Right atrium auricular region (tissue), 2 donors: ENCODE measurements around the gene OSBPL7. TPM values are rescaled to one million over a fixed set of nuclear protein-coding genes. Genes with fewer than 3 reads are reported as not detected.

Experiments used
- DNase-seq: peaks from one replicate; pipeline ENCODE4 v3.0.0-alpha.2; 2019; ENCODE audit warnings: low spot score
- H3K27ac ChIP-seq, 2 donors: fragments of 200-600 bp; sonication (generic); 1 replicate in 1 of 2; 2 replicates in 1 of 2; pipeline ENCODE4 v1.5.1; 2016 to 2019
- H3K27me3 ChIP-seq, 2 donors: fragments of 200-600 bp; sonication (generic); one replicate each; pipeline versions ENCODE4 v1.5.1 to v1.6.0; 2017 to 2019
- H3K36me3 ChIP-seq: fragments of 200-600 bp; sonication (generic); one replicate; pipeline ENCODE4 v1.5.1; 2016
- H3K4me1 ChIP-seq, 2 donors: fragments of 200-600 bp; sonication (generic); one replicate each; pipeline versions ENCODE4 v1.5.1 to v1.6.0; 2017 to 2019
- H3K4me3 ChIP-seq, 2 donors: fragments of 200-600 bp; sonication (generic); 1 replicate in 1 of 2; 2 replicates in 1 of 2; pipeline ENCODE4 v1.5.1; 2017 to 2019; ENCODE audit warnings: mild to moderate bottlenecking in 1 of 2, moderate library complexity in 1 of 2
- H3K9me3 ChIP-seq, 2 donors: fragments of 200-600 bp; sonication (generic); one replicate each; pipeline ENCODE4 v1.5.1; 2019
- total RNA-seq, 2 donors: library from RNA; depleted of rRNA; stranded (reverse); fragments of >200 nt; gene quantifications; one replicate each; pipeline ENCODE4 v1.1.0, GENCODE V29; 2016
- TF ChIP-seq, protein P1 (sequence below), 2 donors: fragments of 200-600 bp; sonication (generic); IDR thresholded peaks; one replicate each; pipeline ENCODE4 v1.5.1; 2019; ENCODE audit warnings: antibody characterized with exemption in 2 of 2

Gene OSBPL7
- total RNA-seq, 2 donors from 2014 or later, result 2.3 to 3.6 TPM

DNA sequence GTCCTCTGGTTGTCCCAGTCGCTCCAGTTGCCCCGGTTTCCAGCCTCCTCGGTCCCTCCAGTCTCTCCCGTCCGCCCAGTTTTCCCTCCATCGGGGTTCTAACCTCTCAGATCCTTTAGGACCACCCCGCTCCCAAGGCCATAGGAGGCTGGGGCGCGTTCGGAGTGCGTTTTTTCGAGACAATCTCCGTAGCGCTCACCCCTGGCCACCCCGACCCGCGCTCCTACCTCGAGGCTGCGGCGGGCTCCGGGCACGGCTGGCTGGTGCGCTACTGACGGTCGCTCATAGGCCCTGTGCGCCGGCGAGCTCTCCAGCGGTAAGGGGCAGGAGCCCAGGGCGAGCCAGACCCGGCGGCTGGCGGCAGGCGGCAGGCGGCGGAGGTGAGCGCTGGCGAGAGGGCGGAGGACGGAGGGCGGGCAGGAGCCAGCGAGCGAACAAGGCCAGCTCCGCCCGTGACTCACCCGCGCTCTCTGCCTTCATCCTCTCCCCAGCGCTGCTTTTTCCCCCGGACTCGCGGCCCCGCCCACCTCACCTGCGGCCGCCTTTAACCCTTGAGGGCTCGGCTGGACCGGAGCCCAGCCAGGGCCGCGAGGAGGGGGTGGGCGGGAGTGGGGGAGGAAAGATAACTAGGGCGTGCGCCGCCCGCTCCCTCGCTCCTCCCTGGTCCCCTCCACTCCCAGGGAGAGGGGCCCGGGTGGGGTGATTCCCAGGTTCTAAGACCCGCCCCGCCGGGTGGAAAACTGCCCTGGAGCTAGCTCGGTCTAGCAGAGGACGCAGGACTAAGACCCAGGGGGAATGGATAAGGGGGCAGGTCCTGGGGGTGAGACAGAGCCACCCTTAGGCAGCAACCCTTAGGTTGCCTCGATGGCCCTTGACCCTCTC lies 29.3 kb upstream of the OSBPL7 start, which contains the start of gene SP6:
Gene SP6, minus strand, starts transcription at position 472 of the 882 bp plus-strand sequence. CDS start 2,734 bp downstream, outside the sequence.
- Histone ChIP-seq H3K36me3 (no peaks in the 10 kb centered on the region), H3K27me3 (peaks cover 34 to 38% of the 10 kb centered on the region in 2 donors), H3K4me1 (peaks cover 0 to 35% of the 10 kb centered on the region in 2 donors), H3K4me3 (peak within 1 kb of the TSS; percentile 19 to 45), H3K9me3 (no peaks in the 10 kb centered on the region), H3K27ac (no peak within 1 kb of the TSS)
- DNase-seq, result no peak
- TF ChIP-seq, protein P1, sequence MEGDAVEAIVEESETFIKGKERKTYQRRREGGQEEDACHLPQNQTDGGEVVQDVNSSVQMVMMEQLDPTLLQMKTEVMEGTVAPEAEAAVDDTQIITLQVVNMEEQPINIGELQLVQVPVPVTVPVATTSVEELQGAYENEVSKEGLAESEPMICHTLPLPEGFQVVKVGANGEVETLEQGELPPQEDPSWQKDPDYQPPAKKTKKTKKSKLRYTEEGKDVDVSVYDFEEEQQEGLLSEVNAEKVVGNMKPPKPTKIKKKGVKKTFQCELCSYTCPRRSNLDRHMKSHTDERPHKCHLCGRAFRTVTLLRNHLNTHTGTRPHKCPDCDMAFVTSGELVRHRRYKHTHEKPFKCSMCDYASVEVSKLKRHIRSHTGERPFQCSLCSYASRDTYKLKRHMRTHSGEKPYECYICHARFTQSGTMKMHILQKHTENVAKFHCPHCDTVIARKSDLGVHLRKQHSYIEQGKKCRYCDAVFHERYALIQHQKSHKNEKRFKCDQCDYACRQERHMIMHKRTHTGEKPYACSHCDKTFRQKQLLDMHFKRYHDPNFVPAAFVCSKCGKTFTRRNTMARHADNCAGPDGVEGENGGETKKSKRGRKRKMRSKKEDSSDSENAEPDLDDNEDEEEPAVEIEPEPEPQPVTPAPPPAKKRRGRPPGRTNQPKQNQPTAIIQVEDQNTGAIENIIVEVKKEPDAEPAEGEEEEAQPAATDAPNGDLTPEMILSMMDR (IDR thresholded peaks at IDR 0.05), result peak in 1 of 2 donors; percentile 53

DNA sequence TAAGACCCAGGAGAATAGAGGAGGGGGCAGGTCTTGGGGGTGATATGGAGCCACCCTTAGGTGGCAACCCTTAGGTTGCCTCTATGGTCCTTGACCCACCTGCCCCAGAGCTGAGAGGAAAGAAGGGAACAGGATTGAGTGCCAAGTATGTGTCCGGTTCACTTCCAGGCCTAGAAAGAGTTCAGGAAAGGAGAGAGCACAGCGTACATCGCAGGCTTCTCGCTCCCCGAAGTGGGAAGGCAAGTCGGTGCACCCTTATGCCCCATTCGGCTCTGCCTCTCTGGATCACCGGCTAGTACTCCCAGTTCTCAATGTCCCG lies 28.7 kb upstream of the OSBPL7 start:
- Histone ChIP-seq H3K4me3 (peak overlapping the region; percentile 19 to 45), H3K27ac (no peak overlapping the region), H3K36me3 (no peaks in the 10 kb centered on the region), H3K9me3 (no peaks in the 10 kb centered on the region), H3K27me3 (peaks cover 34 to 36% of the 10 kb centered on the region in 2 donors), H3K4me1 (peaks cover 0 to 30% of the 10 kb centered on the region in 2 donors)
- no peak for DNase-seq
- TF ChIP-seq, protein P1 (IDR thresholded peaks at IDR 0.05), result no peak

DNA sequence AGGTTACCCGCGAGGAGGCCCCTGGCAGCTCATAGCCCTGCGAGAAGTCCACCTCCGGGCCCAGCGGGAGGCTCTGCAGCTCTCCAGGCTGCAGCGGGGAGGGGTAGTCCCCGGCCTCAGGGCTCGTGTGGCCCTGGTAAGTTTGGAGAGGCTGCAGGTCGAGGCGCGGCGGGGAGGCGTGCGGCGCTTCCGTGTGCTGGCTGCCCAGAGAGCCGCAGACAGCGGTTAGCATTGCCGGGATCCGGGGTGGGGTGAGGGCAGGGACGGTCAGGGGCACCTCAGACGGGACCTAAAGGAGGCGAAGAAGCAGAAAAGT lies 26.6 kb upstream of the OSBPL7 start:
- DNase-seq, result no peak
- Histone ChIP-seq H3K27me3 (peaks cover 23 to 28% of the 10 kb centered on the region in 2 donors), H3K9me3 (no peaks in the 10 kb centered on the region), H3K36me3 (no peaks in the 10 kb centered on the region), H3K4me3 (no peak overlapping the region), H3K27ac (no peak overlapping the region), H3K4me1 (peaks cover 0 to 30% of the 10 kb centered on the region in 2 donors)
- TF ChIP-seq, protein P1 (IDR thresholded peaks at IDR 0.05), result no peak

DNA sequence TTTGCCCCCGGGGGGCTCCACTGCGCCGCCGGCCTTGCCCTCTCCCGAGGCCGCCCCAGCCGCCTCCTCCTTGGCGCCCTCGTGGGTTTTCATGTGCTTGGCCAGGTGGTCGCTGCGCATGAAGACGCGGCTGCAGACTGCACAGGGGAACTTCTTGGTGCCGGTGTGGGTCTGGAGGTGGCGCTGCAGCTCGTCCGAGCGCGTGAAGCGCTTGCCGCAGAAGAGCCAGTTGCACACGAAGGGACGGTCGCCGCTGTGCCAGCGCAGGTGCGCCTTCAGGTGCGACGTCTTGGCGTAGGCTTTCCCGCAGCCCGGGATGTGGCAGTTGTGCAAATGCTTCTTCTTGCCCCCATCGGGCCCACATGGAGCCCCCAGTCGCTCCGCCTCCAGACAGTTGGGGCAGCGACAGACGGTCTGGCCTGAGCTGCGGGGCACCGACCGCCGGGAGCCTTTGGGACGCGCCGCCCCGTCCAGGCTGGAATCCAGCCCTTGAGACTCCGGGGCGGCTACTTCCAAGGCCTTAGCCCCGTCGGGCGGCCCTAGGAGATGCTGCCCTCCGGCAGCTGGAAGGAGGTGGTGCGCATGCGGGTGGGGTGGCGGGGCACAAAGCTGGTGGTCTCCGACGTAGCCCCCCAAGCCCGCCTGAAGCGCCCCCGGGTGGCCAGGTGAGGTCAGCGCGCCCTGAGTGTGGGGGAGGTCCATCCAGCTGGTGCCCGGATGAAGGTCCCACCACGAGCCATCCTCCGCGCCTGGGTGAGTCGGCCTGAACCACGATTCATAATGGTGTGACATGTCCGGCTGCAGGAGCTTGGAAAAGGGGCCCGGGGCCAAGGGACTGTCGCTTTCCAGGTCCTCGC lies 26.0 kb upstream of the OSBPL7 start:
- TF ChIP-seq, protein P1 (IDR thresholded peaks at IDR 0.05), result peak in 1 of 2 donors; percentile 48
- H3K4me3 ChIP-seq, result no peak overlapping the region
- H3K36me3 ChIP-seq, result no peaks in the 10 kb centered on the region
- no peak overlapping the region for H3K27ac ChIP-seq
- H3K4me1 ChIP-seq, result peaks cover 0 to 30% of the 10 kb centered on the region in 2 donors
- no peak for DNase-seq
- no peaks in the 10 kb centered on the region for H3K9me3 ChIP-seq
- H3K27me3 ChIP-seq, result peaks cover 18 to 24% of the 10 kb centered on the region in 2 donors

DNA sequence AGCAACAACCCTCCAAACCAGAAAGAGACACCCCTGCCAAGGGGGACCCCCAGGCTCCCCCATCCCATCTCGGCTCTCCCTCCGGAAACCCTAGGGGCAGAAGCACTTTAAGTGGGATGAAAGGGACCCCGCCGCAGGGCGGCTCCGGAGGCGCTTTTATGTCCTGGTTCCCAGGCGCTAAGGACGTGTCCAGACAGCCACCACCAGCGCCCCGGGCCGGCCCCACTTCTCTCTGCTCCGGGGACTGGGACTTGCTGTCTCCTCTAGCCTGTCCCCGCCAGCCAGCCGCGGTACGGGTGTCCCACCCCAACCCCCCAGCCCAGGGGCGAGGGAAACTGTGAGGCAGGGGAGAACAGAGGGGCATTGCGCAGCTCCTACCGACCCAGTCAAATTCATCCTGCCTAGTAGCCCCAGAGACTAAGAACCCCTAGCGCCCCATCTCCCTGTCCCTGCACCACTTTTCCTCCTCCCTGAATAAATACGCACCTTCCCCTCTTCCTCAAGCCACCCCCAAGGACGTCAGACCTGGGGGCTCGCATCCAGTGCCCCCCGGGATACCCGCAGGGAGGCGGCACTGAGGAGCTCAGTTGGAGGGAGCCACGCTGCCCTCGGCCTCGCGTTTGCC lies 25.2 kb upstream of the OSBPL7 start:
- H3K27ac ChIP-seq, result no peak overlapping the region
- TF ChIP-seq, protein P1 (IDR thresholded peaks at IDR 0.05), result no peak
- DNase-seq, result no peak
- H3K4me3 ChIP-seq, result no peak overlapping the region
- H3K36me3 ChIP-seq, result no peaks in the 10 kb centered on the region
- peaks cover 11 to 20% of the 10 kb centered on the region in 2 donors for H3K27me3 ChIP-seq
- H3K9me3 ChIP-seq, result no peaks in the 10 kb centered on the region
- H3K4me1 ChIP-seq, result peaks cover 0 to 26% of the 10 kb centered on the region in 2 donors
